ENCODE measurements around the gene SEMA5A. TPM values are rescaled to one million over a fixed set of nuclear protein-coding genes. Genes with fewer than 3 reads are reported as not detected.

The SEMA5A gene
- total and polyA plus RNA-seq, 2 of the 8 experiments (the other 6 are each of a cell fraction or from before 2014, with no cell fraction given), result 5.3 to 8.9 TPM

- TF ChIP-seq ATF2 (IDR thresholded peaks at IDR 0.05; ENCODE audit: low read length), result no peak
Measured at GRCh38 chr5:9124071-9124470, 421.8 kb downstream of the SEMA5A start (continued).

All from H1 (cell line).